HEK293 (cell line): ENCODE data around the gene KRTAP10-7.
"Not testable (repeated sequence)": the region's sequence is repeated elsewhere in the genome, so short reads cannot be mapped to it uniquely, and the experiment has no call there.

ENCODE experiments used
- CTCF ChIA-PET: fragments of 350-600 bp; formaldehyde crosslinking; extraction: SDS; loops from one replicate; lab custom pipeline; 2021; ENCODE audit warnings: antibody characterized with exemption; lab: Yijun Ruan, JAX
- POLR2A ChIA-PET: fragments of 300-600 bp; formaldehyde crosslinking; extraction: SDS; loops from one replicate; lab custom pipeline; 2020; ENCODE audit warnings: antibody characterized with exemption, inconsistent platforms; lab: Yijun Ruan, JAX
- H3K27ac ChIP-seq: fragments of 200-500 bp; sonication (Bioruptor generic); 2 replicates; pipeline ENCODE4 v1.5.1; 2014; ENCODE audit warnings: low read depth, low read length, control low read depth, inconsistent platforms; ENCODE audit errors: extremely low read depth
- H3K36me3 ChIP-seq, 2 experiments: fragments of 200-500 bp in 1 of 2; sonication (Bioruptor generic) in 1 of 2; 1 replicate in 1 of 2; 2 replicates in 1 of 2; pipeline ENCODE4 v1.5.1; 2014 to 2017; ENCODE audit warnings: inconsistent platforms in 2 of 2, low read length in 2 of 2; ENCODE audit not compliant: control insufficient read depth in 2 of 2, insufficient read depth in 1 of 2
- H3K4me1 ChIP-seq: fragments of 200-500 bp; sonication (Bioruptor generic); 2 replicates; pipeline ENCODE4 v1.5.1; 2014; ENCODE audit warnings: mild to moderate bottlenecking, low read length, inconsistent platforms; ENCODE audit not compliant: control insufficient read depth, insufficient read depth
- H3K4me3 ChIP-seq: 2 replicates; pipeline ENCODE4 v1.5.1; 2011; ENCODE audit warnings: low read depth, mild to moderate bottlenecking, control low read depth, low read length, moderate library complexity
- H3K9me3 ChIP-seq: fragments of 200-500 bp; sonication (Bioruptor generic); 2 replicates; pipeline ENCODE4 v1.5.1; 2014; ENCODE audit warnings: low read depth, low read length, inconsistent platforms; ENCODE audit not compliant: control insufficient read depth, insufficient read depth
- ATF2 ChIP-seq: fragments of 450-650 bp; formaldehyde crosslinking; IDR thresholded peaks from 2 replicates; pipeline ENCODE4 v1.5.1; 2016; ENCODE audit warnings: missing biosample characterization, missing genetic modification characterization, low read depth
- BCL11A ChIP-seq: fragments of 450-650 bp; formaldehyde crosslinking; IDR thresholded peaks from 2 replicates; pipeline ENCODE4 v1.5.1; 2016; ENCODE audit warnings: low read depth, missing biosample characterization, missing genetic modification characterization
- HOXC10 ChIP-seq: sonication (generic); formaldehyde crosslinking; IDR thresholded peaks from 2 replicates; pipeline ENCODE4 v1.8.1; 2023; ENCODE audit warnings: mild to moderate bottlenecking, missing genetic modification reagents
- SETDB1 ChIP-seq: IDR thresholded peaks from one replicate; pipeline ENCODE4 v1.6.1; 2017; ENCODE audit warnings: mild to moderate bottlenecking, low read length, moderate library complexity, mixed read lengths; ENCODE audit not compliant: insufficient read length
- ZNF146 ChIP-seq: fragments of 450-650 bp; formaldehyde crosslinking; IDR thresholded peaks from 2 replicates; pipeline ENCODE4 v1.5.1; 2016; ENCODE audit warnings: missing biosample characterization, missing genetic modification characterization
- ZNF174 ChIP-seq: fragments of 450-650 bp; formaldehyde crosslinking; IDR thresholded peaks from 2 replicates; pipeline ENCODE4 v1.5.0; 2017; ENCODE audit warnings: missing biosample characterization, mild to moderate bottlenecking, missing genetic modification characterization
- ZNF214 ChIP-seq: fragments of 450-650 bp; formaldehyde crosslinking; IDR thresholded peaks from 2 replicates; pipeline ENCODE4 v1.5.1; 2017; ENCODE audit warnings: missing biosample characterization, mild to moderate bottlenecking, missing genetic modification characterization, borderline replicate concordance
- ZNF549 ChIP-seq: fragments of 450-650 bp; IDR thresholded peaks from 2 replicates; pipeline ENCODE4 v1.5.1; 2018; ENCODE audit warnings: missing biosample characterization, missing genetic modification characterization, mild to moderate bottlenecking, inconsistent platforms, moderate library complexity
- ZNF585B ChIP-seq: fragments of 450-650 bp; formaldehyde crosslinking; IDR thresholded peaks from 2 replicates; pipeline ENCODE4 v1.5.1; 2016; ENCODE audit warnings: missing biosample characterization, missing genetic modification characterization
- ZNF610 ChIP-seq: fragments of 450-650 bp; formaldehyde crosslinking; IDR thresholded peaks from 2 replicates; pipeline ENCODE4 v1.5.1; 2016; ENCODE audit warnings: missing biosample characterization, missing genetic modification characterization, borderline replicate concordance
- ZNF624 ChIP-seq: fragments of 450-650 bp; formaldehyde crosslinking; IDR thresholded peaks from 2 replicates; pipeline ENCODE4 v1.5.1; 2017; ENCODE audit warnings: missing biosample characterization, missing genetic modification characterization
- ZNF639 ChIP-seq: fragments of 450-650 bp; formaldehyde crosslinking; IDR thresholded peaks from 2 replicates; pipeline ENCODE4 v1.5.1; 2016; ENCODE audit warnings: missing biosample characterization, missing genetic modification characterization
- ZNF707 ChIP-seq: fragments of 450-650 bp; formaldehyde crosslinking; IDR thresholded peaks from 2 replicates; pipeline ENCODE4 v1.5.1; 2016; ENCODE audit warnings: missing biosample characterization, missing genetic modification characterization
- ZNF791 ChIP-seq: fragments of 450-650 bp; formaldehyde crosslinking; IDR thresholded peaks from 2 replicates; pipeline ENCODE4 v1.5.1; 2016; ENCODE audit warnings: missing biosample characterization, missing genetic modification characterization
- ZSCAN18 ChIP-seq: fragments of 450-650 bp; formaldehyde crosslinking; IDR thresholded peaks from 2 replicates; pipeline ENCODE4 v1.5.1; 2016; ENCODE audit warnings: missing biosample characterization, missing genetic modification characterization

The KRTAP10-7 gene

DNA sequence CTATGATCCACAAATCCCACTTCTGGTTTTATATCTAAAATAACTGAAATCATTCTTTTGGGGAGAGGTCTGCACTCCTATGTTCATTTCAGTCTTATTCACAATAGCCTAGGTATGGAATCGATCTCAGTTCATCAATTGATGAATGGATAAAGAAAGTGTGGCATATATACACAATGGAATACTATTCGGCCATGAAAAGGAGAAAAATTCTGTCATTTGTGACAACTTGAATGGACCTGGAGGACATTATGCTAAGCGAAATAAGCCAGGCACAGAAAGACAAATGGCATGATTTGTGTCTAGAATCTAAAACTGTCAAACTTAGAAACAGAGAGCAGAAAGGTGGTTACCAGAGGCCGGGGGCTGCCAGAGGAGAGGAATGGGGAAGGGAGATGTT, 6.1 kb downstream of the KRTAP10-7 start:
- ChIA-PET CTCF (no interaction called here), POLR2A (no interaction called here)
- Histone ChIP-seq H3K4me3 (no peak overlapping the region), H3K27ac (no peak overlapping the region), H3K9me3 (no peaks in the 10 kb centered on the region), H3K4me1 (no peaks in the 10 kb centered on the region), H3K36me3 (no peaks in the 10 kb centered on the region)
- no peak for TF ChIP-seq ZNF549 (tag by site-specific recombination)
- peak; percentile 93 for TF ChIP-seq ZNF146

- Histone ChIP-seq H3K4me1 (no peaks in the 10 kb centered on the region), H3K27ac (no peak overlapping the region), H3K36me3 (no peaks in the 10 kb centered on the region), H3K4me3 (no peak overlapping the region), H3K9me3 (no peaks in the 10 kb centered on the region)
- TF ChIP-seq ZNF610 (tag by site-specific recombination) (no peak), ZNF624 (peak; percentile 85; the same call in 1 of the 2 replicates), HOXC10 (no peak), ATF2 (tag by site-specific recombination) (no peak), ZNF791 (no peak), BCL11A (tag by site-specific recombination) (no peak), SETDB1 (peak; percentile 66), ZNF174 (tag by site-specific recombination) (no peak), ZNF639 (no peak), ZSCAN18 (tag by site-specific recombination) (no peak)
- ChIA-PET CTCF (interaction anchor here (0.6 kb wide), 1 partner anchor 99 kb away, joined by 5 read pairs; no protein-coding TSS in a partner anchor), POLR2A (no interaction called here)
Measured at GRCh38 chr21:44609193-44609592, 8.8 kb downstream of the KRTAP10-7 start.

- POLR2A ChIA-PET, H3K4me3 ChIP-seq, H3K27ac ChIP-seq, H3K4me1 ChIP-seq, H3K9me3 ChIP-seq, H3K36me3 ChIP-seq: not testable (repeated sequence)
- TF ChIP-seq ZNF585B (tag by site-specific recombination) = peak; percentile 68
- CTCF ChIA-PET = interaction anchor here (0.6 kb wide), 1 partner anchor 139 kb away, joined by 4 read pairs; no protein-coding TSS in a partner anchor
Measured at GRCh38 chr21:44610157-44610843, 9.9 kb downstream of the KRTAP10-7 start.

DNA sequence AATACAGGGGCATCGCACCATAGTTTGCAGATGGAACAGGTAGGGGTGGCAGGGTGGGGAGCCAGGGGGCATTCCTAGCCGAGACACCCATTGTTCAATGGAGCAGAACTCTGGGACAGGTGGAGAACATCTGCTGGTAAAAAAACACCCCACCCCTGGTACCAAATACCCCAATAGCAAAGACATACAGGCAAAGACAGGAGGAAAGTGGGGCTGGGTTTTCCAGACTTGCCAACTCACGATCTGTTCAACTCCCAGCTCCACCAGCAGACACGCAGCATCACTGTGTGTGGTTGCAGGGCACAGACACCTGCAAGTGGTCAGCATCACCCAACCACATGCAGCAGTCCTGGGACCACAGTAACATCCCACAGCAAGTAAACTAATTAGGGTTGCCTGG, 11.2 kb downstream of the KRTAP10-7 start:
- no peaks in the 10 kb centered on the region for H3K9me3 ChIP-seq
- TF ChIP-seq ZNF214 (tag by site-specific recombination) (no peak), ZNF707 (peak; percentile 94)
- ChIA-PET POLR2A (no interaction called here), CTCF (no interaction called here)
- no peaks in the 10 kb centered on the region for H3K4me1 ChIP-seq
- no peaks in the 10 kb centered on the region for H3K36me3 ChIP-seq
- H3K4me3 ChIP-seq = no peak overlapping the region
- no peak overlapping the region for H3K27ac ChIP-seq
